ENCODE measurements around the gene OPN4. TPM values are rescaled to one million over a fixed set of nuclear protein-coding genes. Genes with fewer than 3 reads are reported as not detected.

OPN4 gene
- total and polyA plus RNA-seq, 8 donors = not detected

DNA sequence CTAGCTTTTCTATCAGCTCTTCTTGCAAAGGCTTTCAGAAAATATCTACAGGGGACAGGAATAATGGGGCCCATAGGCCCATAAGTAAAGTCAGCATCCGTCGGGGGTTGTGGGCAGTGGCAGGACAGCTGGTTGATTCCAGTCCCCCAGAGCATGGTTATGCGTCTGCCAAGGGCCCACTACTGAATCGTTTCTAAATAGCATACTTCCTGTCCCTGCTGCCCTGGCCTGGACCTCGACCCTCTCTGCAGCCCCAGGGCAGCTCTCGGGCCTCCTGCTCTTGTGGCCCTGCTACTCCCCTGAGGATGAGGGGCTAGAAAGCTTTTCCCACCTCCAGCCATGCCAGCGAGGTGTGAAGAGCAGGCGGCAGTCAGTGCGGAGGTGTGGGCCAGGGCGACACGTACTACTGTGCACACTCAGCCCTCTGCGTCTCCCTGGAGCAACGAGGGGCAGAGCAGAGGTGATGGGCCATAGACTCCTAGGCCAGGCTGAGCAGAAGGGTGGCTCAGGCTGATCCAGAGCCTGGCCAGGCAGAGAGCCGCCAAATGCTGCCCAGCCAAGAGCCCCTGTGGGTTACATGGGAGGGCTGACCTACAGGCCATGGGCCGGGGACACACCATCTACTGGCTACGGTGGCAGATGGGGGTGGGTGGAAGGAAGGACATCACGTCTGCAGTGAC, 4.7 kb upstream of the OPN4 start:
- Histone ChIP-seq H3K4me3 (no peak overlapping the region), H3K27ac (no peak overlapping the region), H3K4me1 (peaks cover 5 to 22% (median 14%) of the 10 kb centered on the region in 4 donors), H3K9me3 (no peaks in the 10 kb centered on the region), H3K36me3 (no peaks in the 10 kb centered on the region), H3K27me3 (no peaks in the 10 kb centered on the region)
- TF ChIP-seq, protein P1, sequence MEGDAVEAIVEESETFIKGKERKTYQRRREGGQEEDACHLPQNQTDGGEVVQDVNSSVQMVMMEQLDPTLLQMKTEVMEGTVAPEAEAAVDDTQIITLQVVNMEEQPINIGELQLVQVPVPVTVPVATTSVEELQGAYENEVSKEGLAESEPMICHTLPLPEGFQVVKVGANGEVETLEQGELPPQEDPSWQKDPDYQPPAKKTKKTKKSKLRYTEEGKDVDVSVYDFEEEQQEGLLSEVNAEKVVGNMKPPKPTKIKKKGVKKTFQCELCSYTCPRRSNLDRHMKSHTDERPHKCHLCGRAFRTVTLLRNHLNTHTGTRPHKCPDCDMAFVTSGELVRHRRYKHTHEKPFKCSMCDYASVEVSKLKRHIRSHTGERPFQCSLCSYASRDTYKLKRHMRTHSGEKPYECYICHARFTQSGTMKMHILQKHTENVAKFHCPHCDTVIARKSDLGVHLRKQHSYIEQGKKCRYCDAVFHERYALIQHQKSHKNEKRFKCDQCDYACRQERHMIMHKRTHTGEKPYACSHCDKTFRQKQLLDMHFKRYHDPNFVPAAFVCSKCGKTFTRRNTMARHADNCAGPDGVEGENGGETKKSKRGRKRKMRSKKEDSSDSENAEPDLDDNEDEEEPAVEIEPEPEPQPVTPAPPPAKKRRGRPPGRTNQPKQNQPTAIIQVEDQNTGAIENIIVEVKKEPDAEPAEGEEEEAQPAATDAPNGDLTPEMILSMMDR (IDR thresholded peaks at IDR 0.05) = no peak
- no peak for TF ChIP-seq EP300 (IDR thresholded peaks at IDR 0.05)
- no peak for TF ChIP-seq POLR2AphosphoS5 (IDR thresholded peaks at IDR 0.05)
- no peak for TF ChIP-seq POLR2A (IDR thresholded peaks at IDR 0.05)
- intact Hi-C loops (cut with DNase I; ENCODE audit: low total_unique reads) = no loop called here
- 75 to 87% (median 83%) methylated on average over 13 to 17 of the region's 17 CpGs for WGBS, 5 donors
- DNase-seq = peak in 1 of 2 donors; percentile 11

DNA sequence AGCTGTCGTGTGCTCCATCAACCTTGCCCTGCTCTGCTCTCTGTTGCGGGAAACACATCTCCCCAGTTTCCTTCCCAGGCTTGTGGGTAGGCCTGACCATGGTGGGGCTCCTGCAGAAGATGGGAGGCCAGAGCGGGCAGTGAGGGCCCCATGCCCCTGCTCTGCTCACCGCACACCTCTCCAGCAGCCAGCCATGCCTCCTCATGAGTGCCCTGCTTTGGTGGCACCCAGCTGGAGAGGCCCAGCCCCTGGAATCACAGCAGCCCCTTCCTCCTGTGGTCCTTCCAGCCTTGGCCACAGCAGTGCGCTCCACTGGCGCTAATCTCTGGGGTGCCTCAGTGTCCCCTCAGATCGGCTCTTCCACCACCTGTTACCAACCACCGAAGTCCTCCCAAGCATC, 4.2 kb upstream of the OPN4 start:
- peak in 1 of 2 donors; percentile 13 for DNase-seq
- WGBS, 5 donors = 93 to 97% (median 96%) methylated on average over 6 to 8 of the region's 8 CpGs
- no peak overlapping the region for H3K4me3 ChIP-seq

DNA sequence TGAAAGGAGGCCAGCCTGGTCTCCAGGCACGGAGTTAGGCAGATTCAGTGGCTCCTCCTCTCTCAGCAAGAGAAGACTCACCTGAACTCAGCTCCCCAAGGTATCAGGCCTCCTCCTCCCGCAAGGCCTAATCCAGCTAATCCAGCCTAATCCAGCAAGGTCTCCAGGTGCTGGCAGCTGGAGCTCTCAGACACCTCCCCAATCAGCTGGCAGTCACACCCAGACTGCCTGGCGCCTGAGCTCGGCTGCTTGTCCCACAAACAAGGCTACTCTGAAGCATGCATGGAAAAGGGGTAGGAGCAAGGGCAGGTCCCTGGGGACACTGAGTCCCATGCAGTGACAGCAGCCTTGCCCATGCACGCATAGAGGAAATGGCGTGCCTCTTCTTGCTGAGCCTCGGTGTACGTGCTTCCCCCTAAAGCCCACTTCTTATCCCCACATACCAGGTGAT, 3.3 kb upstream of the OPN4 start:
- peak in 1 of 2 donors; percentile 23 for DNase-seq
- Histone ChIP-seq H3K27ac (no peak overlapping the region), H3K4me3 (no peak overlapping the region), H3K27me3 (no peaks in the 10 kb centered on the region), H3K4me1 (peaks cover 5 to 22% (median 14%) of the 10 kb centered on the region in 4 donors), H3K36me3 (no peaks in the 10 kb centered on the region), H3K9me3 (no peaks in the 10 kb centered on the region)
- intact Hi-C loops (cut with DNase I; ENCODE audit: low total_unique reads) = no loop called here
- 76 to 89% (median 88%) methylated on average over 5 to 8 of the region's 8 CpGs for WGBS, 5 donors
- TF ChIP-seq, protein P1 (IDR thresholded peaks at IDR 0.05) = no peak
- TF ChIP-seq EP300 (IDR thresholded peaks at IDR 0.05) (no peak), POLR2AphosphoS5 (IDR thresholded peaks at IDR 0.05) (no peak), POLR2A (IDR thresholded peaks at IDR 0.05) (no peak)

More for the DNA sequence above, 4.2 kb upstream of the OPN4 start:
- TF ChIP-seq, protein P1 (IDR thresholded peaks at IDR 0.05) = no peak
- TF ChIP-seq EP300 (IDR thresholded peaks at IDR 0.05) (no peak), POLR2AphosphoS5 (IDR thresholded peaks at IDR 0.05) (no peak), POLR2A (IDR thresholded peaks at IDR 0.05) (no peak)
- H3K36me3 ChIP-seq = no peaks in the 10 kb centered on the region
- H3K27ac ChIP-seq = no peak overlapping the region
- H3K4me1 ChIP-seq = peaks cover 5 to 22% (median 14%) of the 10 kb centered on the region in 4 donors
- intact Hi-C loops (cut with DNase I; ENCODE audit: low total_unique reads) = no loop called here
- H3K27me3 ChIP-seq = no peaks in the 10 kb centered on the region
- no peaks in the 10 kb centered on the region for H3K9me3 ChIP-seq

DNA sequence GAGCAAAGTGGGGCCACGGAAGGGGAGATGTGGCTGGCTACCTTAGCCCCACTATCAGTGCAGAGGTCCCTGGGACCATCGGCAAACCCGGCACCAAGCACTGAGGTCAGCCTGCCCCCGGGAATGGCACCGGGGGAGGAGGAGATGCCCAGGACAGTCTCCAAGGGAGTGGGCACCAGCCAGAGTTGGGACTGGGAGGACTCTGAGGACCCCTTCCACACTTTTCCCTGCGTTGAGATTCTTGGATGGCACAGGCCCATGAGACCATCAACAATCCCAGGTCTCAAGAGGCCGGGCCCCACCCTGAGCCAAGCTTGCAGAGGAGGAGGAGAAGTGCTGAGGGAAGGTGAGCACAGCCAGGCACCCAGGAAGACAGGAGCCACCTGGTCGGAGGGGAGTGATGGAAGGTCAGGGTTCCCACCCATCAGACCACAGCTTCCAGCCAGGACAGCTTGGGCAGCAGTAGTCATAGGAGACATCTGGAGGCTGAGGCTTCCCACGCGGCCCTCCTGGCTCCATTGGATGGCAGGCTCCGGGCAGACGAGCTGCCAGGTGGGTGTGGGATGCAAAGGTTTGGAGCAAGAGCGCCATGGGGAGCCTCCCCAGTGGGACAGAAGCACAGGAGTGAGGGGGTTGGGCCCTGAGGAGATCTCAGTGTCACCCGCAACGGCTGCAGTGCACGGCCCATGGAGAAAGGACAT, 2.6 kb upstream of the OPN4 start:
- H3K27ac ChIP-seq = no peak overlapping the region
- no peaks in the 10 kb centered on the region for H3K9me3 ChIP-seq
- intact Hi-C loops (cut with DNase I; ENCODE audit: low total_unique reads) = no loop called here
- no peak overlapping the region for H3K4me3 ChIP-seq
- 86 to 91% (median 90%) methylated on average over 14 to 16 of the region's 16 CpGs for WGBS, 5 donors
- DNase-seq = peak in 1 of 2 donors; percentile 16
- TF ChIP-seq POLR2AphosphoS5 (IDR thresholded peaks at IDR 0.05) = no peak
- TF ChIP-seq POLR2A (IDR thresholded peaks at IDR 0.05) = no peak
- no peak for TF ChIP-seq EP300 (IDR thresholded peaks at IDR 0.05)
- TF ChIP-seq, protein P1 (IDR thresholded peaks at IDR 0.05) = no peak
- H3K36me3 ChIP-seq = no peaks in the 10 kb centered on the region
- H3K4me1 ChIP-seq = peaks cover 5 to 22% (median 14%) of the 10 kb centered on the region in 4 donors
- no peaks in the 10 kb centered on the region for H3K27me3 ChIP-seq
